GM19025 (cell line): ENCODE measurements around the gene CLIP1.
"Not testable (repeated sequence)": the region's sequence is repeated elsewhere in the genome, so short reads cannot be mapped to it uniquely, and the experiment has no call there.

Source experiments
- ATAC-seq: cut with Tn5 transposase; IDR thresholded peaks from one replicate; pipeline ENCODE4 v1.9.1; 2021; ENCODE audit warnings: mild to moderate bottlenecking, low read depth, moderate library complexity; ENCODE audit not compliant: unreplicated experiment

CLIP1 gene

GRCh38 chr12:122421821-122422729 lies at the start of gene CLIP1:
TSS of gene CLIP1 (minus strand) at chr12:122422669. CDS start at chr12:122380452, 42,217 bp downstream.
- ATAC-seq = peak; percentile 68

DNA sequence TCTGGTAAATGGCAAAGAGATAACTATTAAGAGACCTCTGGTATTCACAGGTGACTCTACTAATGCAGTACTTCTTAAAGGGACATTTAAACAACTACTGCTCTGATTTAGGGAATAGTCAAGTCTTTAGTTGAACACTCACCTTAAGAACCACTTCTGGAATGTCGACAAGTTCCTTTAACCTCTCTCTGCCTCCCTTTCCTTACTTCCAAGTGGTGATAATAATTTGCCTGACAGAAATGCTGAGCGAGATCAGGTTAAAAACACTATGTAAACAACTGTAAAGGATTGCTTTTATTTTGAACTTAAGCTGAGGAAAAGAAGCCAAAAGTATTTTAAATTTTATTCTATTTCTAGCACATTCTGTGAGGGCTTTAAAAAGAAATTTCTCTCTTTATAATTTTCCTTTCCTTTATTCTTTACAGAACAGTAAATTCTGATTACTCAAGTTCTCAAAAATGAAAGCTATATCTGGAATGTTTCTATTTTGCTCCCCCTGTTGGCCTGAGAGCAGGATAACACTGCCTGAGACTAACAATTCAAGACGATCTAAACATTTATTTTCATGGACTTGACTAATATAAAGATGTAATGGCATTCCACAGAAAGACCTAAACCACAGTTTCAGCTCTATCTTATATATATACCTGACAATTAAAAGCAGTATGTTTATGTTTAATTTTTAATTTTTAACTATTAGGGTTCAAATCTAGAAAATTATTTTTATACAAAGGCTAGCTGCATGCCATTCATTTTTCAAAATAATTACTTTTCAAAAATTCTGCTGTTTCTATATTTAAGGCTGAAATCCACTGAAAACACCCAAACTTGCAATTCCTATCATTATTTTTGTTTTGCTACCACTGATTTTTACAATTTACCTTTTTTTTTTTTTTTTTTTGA lies 49.1 kb upstream of the CLIP1 start:
- no peak for ATAC-seq

- not testable (repeated sequence) for ATAC-seq
Measured at GRCh38 chr12:122470576-122470975, 48.1 kb upstream of the CLIP1 start.

- not testable (repeated sequence) for ATAC-seq
Measured at GRCh38 chr12:122469856-122470255, 47.4 kb upstream of the CLIP1 start.

GRCh38 chr12:122467983-122468382 lies 45.5 kb upstream of the CLIP1 start:
- no peak for ATAC-seq

- ATAC-seq = not testable (repeated sequence)
Measured at GRCh38 chr12:122464317-122465042, 42.0 kb upstream of the CLIP1 start.

DNA sequence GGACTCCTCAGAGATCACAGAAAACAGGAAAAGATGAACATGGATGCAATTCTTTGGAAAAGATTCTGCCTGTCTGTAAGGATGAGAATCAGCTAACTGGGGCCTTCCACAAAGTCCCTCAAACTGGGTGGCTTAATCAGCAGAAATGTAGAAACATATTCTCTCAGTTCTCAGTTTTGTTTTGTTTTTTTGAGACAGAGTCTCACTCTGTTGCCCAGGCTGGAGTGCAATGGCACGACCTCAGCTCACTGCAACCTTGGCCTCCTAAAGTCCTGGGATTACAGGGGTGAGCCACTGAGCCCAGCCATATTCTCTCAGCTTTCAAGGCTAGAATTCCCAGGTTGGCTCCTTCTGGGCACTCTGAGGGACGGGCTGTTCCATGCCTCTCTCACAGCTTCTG lies 38.2 kb upstream of the CLIP1 start:
- ATAC-seq = no peak

DNA sequence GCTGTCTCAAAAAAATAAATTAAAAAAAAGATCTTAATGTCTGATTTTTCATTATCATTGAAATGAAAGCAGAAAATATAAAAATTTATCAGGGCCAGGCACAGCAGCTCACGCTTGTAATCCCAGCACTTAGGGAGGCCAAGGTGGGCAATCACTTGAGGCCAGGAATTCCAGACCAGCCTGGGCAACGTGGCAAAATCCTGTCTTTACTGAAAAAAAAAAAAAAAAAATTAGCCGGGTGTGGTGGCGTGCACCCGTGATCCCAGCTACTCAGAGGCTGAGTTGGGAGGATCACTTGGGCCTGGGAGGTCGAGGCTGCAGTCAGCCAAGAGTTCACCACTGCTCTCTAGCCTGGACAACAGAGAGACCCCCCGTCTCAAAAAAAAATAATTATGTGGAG lies 37.6 kb upstream of the CLIP1 start:
- ATAC-seq = no peak

DNA sequence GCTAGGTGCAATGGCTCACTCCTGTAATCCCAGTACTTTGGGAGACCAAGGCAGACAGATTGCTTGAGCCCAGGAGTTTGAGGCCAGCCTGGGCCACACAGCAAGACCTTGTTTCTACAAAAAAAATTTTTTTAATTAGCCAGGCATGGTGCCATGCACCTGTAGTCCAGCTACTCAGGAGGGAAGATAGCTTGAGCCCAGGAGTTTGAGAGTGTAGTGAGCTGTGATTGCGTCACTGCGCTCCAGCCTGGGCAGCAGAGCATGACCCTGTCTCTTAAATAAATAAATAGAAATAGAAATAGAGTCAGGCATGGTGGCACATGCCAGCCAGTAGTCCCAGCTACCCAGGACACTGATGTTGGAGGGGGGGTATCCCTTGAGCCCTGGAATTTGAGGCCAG lies 36.7 kb upstream of the CLIP1 start:
- no peak for ATAC-seq

DNA sequence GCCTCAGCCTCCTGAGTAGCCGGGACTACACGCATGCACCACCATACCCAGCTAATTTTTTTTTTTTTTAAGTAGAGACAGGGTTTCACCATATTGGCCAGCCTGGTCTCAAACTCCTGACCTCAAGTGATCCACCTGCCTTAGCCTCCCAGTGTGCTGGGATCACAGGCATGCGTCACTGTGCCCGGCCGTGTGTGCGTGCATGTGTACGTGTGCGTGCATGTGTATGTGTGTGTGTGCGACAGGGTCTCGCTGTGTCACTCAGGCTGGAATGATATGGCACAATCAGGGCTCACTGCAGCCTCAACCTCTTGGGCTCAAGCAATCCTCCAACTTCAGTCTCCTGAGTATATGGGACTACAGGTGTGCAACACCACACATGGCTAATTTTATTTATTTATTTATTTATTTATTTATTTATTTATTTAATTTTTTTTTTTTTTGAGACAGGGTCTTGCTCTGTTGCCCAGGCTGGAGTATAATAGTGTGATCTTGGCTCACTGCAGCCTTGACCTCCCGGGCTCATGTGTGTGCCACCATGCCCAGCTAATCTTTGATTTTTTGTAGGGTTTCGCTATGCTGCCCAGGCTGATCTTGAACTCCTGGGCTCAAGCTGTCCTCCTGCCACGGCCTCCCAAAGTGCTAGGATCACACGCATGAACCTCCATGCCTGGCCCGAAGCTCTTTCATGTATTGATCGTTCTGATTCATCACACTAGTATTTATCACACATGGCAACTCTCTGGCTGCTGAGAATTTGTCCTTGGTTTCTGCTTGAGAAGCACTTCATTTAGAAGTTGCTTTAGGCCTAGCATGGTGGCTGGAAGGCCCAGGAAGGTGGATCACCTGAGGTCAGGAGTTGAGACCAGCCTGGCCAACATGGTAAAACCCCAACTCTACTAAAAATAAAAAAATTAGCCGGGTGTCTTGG lies 35.9 kb upstream of the CLIP1 start:
- ATAC-seq = no peak

- no peak for ATAC-seq
Measured at GRCh38 chr12:122457627-122458026, 35.2 kb upstream of the CLIP1 start.

- no peak for ATAC-seq
Measured at GRCh38 chr12:122454739-122455138, 32.3 kb upstream of the CLIP1 start.

- ATAC-seq = no peak
Measured at GRCh38 chr12:122454250-122454721, 31.8 kb upstream of the CLIP1 start.

DNA sequence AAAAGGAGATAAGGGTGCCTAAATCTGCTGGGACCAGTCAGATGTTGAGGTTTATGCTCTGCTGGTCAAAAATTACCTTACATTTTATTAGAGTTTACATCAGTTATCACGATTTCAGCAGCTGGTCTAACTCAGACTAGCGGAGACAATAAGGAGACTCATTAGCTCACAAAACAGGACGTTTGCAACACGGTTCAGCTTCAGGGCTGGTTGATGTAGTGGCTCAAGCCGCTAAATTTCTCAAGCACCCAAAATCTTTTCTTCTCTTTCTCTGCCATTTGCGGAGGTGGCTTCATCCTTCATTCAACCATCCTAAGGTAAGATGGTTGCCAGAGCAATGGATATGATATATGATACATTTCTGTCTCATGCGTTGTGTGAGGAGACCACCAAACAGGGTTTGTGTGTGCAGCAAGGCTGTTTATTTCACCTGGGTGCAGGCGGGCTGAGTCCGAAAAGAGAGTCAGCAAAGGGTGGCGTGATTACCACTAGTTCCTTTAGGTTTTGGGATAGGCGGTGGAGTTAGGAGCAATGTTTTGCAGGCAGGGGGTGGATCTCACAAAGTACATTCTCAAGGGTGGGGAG lies 30.3 kb upstream of the CLIP1 start:
- no peak for ATAC-seq

GRCh38 chr12:122449317-122449716 lies 26.8 kb upstream of the CLIP1 start:
- ATAC-seq = no peak

DNA sequence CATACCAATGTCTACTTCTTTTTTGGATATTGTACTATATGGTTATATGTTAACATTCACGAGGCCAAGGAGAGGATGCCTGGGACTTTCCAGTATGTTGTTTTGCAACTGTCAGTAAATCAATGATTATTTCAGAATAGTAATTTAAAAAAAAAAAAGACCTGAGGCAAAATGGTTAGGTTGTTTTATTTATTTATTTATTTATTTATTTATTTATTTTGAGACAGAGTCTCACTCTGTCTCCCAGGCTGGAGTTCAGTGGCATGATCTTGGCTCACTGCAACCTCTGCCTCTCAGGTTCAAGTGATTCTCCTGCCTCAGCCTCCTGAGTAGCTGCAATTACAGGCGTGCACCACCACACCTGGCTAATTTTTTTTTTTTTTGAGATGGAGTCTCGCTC lies 25.4 kb upstream of the CLIP1 start:
- not testable (repeated sequence) for ATAC-seq

GRCh38 chr12:122446390-122446789 lies 23.9 kb upstream of the CLIP1 start:
- not testable (repeated sequence) for ATAC-seq

DNA sequence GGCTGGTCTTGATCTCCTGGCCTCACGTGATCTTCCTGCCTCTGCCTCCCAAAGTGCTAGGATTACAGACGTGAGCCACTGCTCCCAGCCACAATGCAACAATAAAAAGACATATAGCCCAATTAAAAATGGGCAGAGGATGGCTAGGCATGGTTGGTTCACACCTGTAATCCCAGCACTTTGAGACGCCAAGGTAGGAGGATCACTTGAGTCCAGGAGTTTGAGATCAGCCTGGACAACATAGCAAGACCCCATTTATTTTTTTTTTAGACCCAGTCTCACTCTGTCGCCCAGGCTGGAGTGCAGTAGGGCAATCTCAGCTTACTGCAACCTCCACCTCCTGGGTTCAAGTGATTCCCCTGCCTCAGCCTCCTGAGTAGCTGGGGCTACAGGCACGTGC lies 21.6 kb upstream of the CLIP1 start:
- not testable (repeated sequence) for ATAC-seq

- ATAC-seq = not testable (repeated sequence)
Measured at GRCh38 chr12:122438822-122439221, 16.4 kb upstream of the CLIP1 start.
